Measurements from ENCODE around the gene ESRRA.
"Not testable (repeated sequence)": the region's sequence is repeated elsewhere in the genome, so short reads cannot be mapped to it uniquely, and the experiment has no call there.

Gene ESRRA

GRCh38 chr11:64313491-64314145 lies 8.3 kb downstream of the ESRRA start:
- H3K4me3 ChIP-seq (ENCODE audit: control insufficient read depth, low read depth, low read length) = peak overlapping the region; percentile 36
- TF ChIP-seq, protein P1, sequence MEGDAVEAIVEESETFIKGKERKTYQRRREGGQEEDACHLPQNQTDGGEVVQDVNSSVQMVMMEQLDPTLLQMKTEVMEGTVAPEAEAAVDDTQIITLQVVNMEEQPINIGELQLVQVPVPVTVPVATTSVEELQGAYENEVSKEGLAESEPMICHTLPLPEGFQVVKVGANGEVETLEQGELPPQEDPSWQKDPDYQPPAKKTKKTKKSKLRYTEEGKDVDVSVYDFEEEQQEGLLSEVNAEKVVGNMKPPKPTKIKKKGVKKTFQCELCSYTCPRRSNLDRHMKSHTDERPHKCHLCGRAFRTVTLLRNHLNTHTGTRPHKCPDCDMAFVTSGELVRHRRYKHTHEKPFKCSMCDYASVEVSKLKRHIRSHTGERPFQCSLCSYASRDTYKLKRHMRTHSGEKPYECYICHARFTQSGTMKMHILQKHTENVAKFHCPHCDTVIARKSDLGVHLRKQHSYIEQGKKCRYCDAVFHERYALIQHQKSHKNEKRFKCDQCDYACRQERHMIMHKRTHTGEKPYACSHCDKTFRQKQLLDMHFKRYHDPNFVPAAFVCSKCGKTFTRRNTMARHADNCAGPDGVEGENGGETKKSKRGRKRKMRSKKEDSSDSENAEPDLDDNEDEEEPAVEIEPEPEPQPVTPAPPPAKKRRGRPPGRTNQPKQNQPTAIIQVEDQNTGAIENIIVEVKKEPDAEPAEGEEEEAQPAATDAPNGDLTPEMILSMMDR (IDR thresholded peaks at IDR 0.05; ENCODE audit: control insufficient read depth, insufficient read depth, low read depth, low read length, missing control alignments) = peak; percentile 24
- no peak for DNase-seq (ENCODE audit: low read depth)

GRCh38 chr11:64314146-64314804 lies 9.0 kb downstream of the ESRRA start:
- no peak for DNase-seq (ENCODE audit: low read depth)
- TF ChIP-seq, protein P1 (IDR thresholded peaks at IDR 0.05; ENCODE audit: control insufficient read depth, insufficient read depth, low read depth, low read length, missing control alignments) = peak; percentile 31
- peak overlapping the region; percentile 36 for H3K4me3 ChIP-seq (ENCODE audit: control insufficient read depth, low read depth, low read length)

DNA sequence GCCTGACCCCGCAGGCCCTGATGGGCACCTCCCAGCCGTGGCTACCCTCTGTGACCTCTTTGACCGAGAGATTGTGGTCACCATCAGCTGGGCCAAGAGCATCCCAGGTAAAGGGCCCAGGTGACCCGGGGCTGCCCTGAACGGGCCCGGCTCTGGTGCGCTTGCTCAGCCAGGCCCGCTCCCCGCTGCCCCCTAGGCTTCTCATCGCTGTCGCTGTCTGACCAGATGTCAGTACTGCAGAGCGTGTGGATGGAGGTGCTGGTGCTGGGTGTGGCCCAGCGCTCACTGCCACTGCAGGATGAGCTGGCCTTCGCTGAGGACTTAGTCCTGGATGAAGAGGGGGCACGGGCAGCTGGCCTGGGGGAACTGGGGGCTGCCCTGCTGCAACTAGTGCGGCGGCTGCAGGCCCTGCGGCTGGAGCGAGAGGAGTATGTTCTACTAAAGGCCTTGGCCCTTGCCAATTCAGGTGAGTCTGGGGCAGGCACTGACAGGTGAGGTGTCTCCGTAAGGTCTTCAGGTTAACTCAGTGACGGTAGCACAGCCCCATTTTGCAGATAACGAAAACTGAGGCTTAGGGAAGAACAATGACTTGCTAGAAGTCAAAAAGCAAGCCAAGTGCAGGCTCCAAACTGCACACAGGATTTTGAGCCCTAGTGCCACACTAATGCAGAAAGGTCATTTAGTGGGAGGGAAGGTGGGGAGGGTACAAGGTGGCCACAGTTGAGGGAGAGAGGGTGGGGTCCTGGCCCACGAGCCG lies 9.7 kb downstream of the ESRRA start:
- DNase-seq (ENCODE audit: low read depth) = no peak
- no peak overlapping the region for H3K4me3 ChIP-seq (ENCODE audit: control insufficient read depth, low read depth, low read length)

GRCh38 chr11:64315667-64316526 lies 10.6 kb downstream of the ESRRA start:
- DNase-seq (ENCODE audit: low read depth) = not testable (repeated sequence)

More for the DNA sequence above, 9.7 kb downstream of the ESRRA start:
- TF ChIP-seq, protein P1 (IDR thresholded peaks at IDR 0.05; ENCODE audit: control insufficient read depth, insufficient read depth, low read depth, low read length, missing control alignments) = no peak

DNA sequence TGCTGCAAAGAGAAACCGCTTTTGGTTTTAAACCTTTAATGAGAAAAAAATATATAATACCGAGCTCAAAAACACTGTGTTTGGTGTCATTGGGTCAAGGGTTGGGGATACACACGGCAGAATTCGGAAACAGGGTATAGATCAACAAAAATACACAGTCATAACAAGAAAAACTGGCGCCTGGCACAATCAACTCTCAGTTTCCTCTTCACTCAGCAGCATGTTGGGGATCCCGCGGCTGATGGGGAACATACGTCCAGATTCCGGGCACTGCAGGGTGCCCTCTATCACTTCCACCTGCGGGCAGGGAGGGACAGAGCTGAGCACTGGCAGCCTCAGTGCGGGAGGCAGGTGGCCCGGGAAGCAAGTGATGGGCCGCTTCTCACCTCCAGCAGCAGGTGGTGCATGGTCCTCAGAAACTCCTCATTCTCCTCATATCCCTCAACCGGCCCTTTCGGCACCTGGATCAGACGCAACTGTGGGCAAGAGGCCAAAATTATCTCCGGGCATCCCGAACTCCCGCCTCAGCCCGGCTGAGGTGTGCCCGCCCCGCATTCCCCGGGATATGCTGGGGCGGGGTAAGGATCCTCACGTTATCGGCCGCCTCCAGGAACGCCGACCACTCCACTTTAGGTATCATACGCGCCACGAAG lies 11.5 kb downstream of the ESRRA start:
- H3K4me3 ChIP-seq (ENCODE audit: control insufficient read depth, low read depth, low read length) = peak overlapping the region; percentile 62
- TF ChIP-seq, protein P1 (IDR thresholded peaks at IDR 0.05; ENCODE audit: control insufficient read depth, insufficient read depth, low read depth, low read length, missing control alignments) = no peak
- no peak for DNase-seq (ENCODE audit: low read depth)

More at GRCh38 chr11:64315667-64316526, 10.6 kb downstream of the ESRRA start:
- H3K4me3 ChIP-seq (ENCODE audit: control insufficient read depth, low read depth, low read length) = not testable (repeated sequence)

GRCh38 chr11:64317325-64317960 lies 12.1 kb downstream of the ESRRA start, which contains the start of gene TRMT112:
TSS of gene TRMT112 (minus strand) at chr11:64317559. CDS start at chr11:64317526, 33 bp downstream.
- TF ChIP-seq, protein P1 (IDR thresholded peaks at IDR 0.05; ENCODE audit: control insufficient read depth, insufficient read depth, low read depth, low read length, missing control alignments) = no peak
- DNase-seq (ENCODE audit: low read depth) = peak; percentile 92
- H3K4me3 ChIP-seq (ENCODE audit: control insufficient read depth, low read depth, low read length) = peak within 1 kb of the TSS; percentile 62

Data from AG09309 (cell line).